C4-2B (cell line): Measurements from ENCODE around the gene HIP1.

Experiments used
- CTCF ChIP-seq: fragments of 450-650 bp; conservative IDR thresholded peaks from 2 replicates; pipeline ENCODE4 v1.5.1; 2017; ENCODE audit warnings: mild to moderate bottlenecking
- ZFX ChIP-seq: fragments of 450-650 bp; IDR thresholded peaks from 2 replicates; pipeline ENCODE4 v1.6.1; 2017

GRCh38 chr7:75679060-75679459 is 59.7 kb downstream of the HIP1 start:
- TF ChIP-seq CTCF (no peak), ZFX (no peak)
